Kidney epithelial cell (primary cell): ENCODE data around the gene XXYLT1. TPM values are rescaled to one million over a fixed set of nuclear protein-coding genes. Genes with fewer than 3 reads are reported as not detected.

Experiments
- DNase-seq: peaks from one replicate; pipeline ENCODE4 v3.0.0-alpha.2; 2010; ENCODE audit warnings: low read depth
- H3K27me3 ChIP-seq: 2 replicates; pipeline ENCODE4 v1.6.0; 2011; ENCODE audit warnings: low read length; ENCODE audit not compliant: control insufficient read depth, insufficient read depth
- H3K36me3 ChIP-seq: 2 replicates; pipeline ENCODE4 v1.5.1; 2011; ENCODE audit warnings: low read length; ENCODE audit not compliant: control insufficient read depth, insufficient read depth
- H3K4me3 ChIP-seq: 2 replicates; pipeline ENCODE4 v1.5.1; 2011; ENCODE audit warnings: low read depth, mild to moderate bottlenecking, control low read depth, low read length
- total RNA-seq: library from RNA; depleted of rRNA; stranded (reverse); fragments of >200 nt; gene quantifications from 2 replicates; pipeline ENCODE4 v1.2.3, GENCODE V29; 2015
- TF ChIP-seq, protein P1 (sequence below): IDR thresholded peaks from 2 replicates; pipeline ENCODE4 v1.5.1; 2011; ENCODE audit warnings: mild to moderate bottlenecking, moderate library complexity, low read length, control low read depth, inconsistent platforms; ENCODE audit not compliant: insufficient read depth, poor library complexity, severe bottlenecking

The XXYLT1 gene
- total RNA-seq, 1 donor from 2014 or later = 18.7 TPM

DNA sequence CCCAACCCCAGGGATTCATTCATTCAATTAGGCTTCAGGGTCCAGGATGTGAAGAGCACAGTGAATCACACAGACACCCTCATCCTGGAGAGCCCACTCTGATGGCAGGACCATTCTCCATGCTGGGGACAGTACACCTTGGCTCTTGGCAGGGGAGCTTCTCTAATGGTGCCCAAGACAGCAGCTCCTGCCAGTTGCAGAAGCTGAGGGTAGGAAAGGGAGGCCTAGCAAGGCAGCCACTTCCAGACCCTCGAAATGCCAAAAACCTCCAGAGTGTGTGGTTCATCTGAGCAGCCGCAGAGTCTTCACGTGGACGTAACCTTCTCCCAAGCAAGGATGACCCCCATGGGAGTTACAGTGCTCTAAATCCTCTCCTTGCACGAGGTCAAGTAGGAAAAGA lies 186.2 kb downstream of the XXYLT1 start:
- Histone ChIP-seq H3K4me3 (no peak overlapping the region), H3K27me3 (peaks cover 2% of the 10 kb centered on the region), H3K36me3 (no peaks in the 10 kb centered on the region)
- TF ChIP-seq, protein P1, sequence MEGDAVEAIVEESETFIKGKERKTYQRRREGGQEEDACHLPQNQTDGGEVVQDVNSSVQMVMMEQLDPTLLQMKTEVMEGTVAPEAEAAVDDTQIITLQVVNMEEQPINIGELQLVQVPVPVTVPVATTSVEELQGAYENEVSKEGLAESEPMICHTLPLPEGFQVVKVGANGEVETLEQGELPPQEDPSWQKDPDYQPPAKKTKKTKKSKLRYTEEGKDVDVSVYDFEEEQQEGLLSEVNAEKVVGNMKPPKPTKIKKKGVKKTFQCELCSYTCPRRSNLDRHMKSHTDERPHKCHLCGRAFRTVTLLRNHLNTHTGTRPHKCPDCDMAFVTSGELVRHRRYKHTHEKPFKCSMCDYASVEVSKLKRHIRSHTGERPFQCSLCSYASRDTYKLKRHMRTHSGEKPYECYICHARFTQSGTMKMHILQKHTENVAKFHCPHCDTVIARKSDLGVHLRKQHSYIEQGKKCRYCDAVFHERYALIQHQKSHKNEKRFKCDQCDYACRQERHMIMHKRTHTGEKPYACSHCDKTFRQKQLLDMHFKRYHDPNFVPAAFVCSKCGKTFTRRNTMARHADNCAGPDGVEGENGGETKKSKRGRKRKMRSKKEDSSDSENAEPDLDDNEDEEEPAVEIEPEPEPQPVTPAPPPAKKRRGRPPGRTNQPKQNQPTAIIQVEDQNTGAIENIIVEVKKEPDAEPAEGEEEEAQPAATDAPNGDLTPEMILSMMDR = no peak
- DNase-seq = no peak

DNA sequence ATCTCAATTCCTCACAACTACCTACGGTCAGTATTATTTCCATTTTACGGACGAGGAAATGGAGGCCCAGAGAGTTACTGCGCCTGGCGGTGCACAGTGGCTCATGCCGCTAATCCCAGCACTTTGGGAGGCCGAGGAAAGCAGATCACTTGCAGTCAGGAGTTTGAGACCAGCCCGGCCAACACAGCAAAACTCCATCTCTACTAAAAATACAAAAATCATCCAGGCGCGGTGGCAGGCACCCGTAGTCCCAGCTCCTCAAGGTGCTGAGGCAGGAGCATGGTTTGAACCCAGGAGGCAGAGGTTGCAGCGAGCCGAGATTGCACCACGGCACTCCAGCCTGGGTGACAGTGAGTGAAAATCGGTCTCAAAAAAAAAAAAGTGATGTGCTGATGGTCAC lies 187.3 kb downstream of the XXYLT1 start:
- Histone ChIP-seq H3K4me3 (no peak overlapping the region), H3K36me3 (no peaks in the 10 kb centered on the region), H3K27me3 (peaks cover 2% of the 10 kb centered on the region)
- TF ChIP-seq, protein P1 = no peak
- no peak for DNase-seq

DNA sequence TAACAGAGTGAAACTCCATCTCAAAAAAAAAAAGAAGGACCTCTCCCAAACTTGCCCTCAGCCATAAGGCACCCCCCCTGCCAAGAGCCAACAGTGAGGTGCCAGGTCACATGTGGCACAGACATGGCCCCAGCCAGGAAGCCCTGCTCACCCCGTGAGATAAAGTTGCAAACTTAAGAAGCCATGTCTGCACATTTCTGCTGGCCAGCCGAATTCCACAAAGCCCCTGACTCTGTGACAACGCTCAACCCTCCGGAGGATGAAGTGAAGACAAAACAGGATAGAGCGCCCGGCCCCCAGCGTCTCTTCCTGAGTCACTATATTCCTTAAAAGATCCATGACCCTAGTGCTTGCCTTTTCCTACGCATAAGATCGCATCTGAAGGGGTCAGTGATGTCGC lies 188.1 kb downstream of the XXYLT1 start:
- TF ChIP-seq, protein P1 = no peak
- H3K4me3 ChIP-seq = no peak overlapping the region
- H3K36me3 ChIP-seq = no peaks in the 10 kb centered on the region
- peaks cover 4% of the 10 kb centered on the region for H3K27me3 ChIP-seq
- DNase-seq = no peak

DNA sequence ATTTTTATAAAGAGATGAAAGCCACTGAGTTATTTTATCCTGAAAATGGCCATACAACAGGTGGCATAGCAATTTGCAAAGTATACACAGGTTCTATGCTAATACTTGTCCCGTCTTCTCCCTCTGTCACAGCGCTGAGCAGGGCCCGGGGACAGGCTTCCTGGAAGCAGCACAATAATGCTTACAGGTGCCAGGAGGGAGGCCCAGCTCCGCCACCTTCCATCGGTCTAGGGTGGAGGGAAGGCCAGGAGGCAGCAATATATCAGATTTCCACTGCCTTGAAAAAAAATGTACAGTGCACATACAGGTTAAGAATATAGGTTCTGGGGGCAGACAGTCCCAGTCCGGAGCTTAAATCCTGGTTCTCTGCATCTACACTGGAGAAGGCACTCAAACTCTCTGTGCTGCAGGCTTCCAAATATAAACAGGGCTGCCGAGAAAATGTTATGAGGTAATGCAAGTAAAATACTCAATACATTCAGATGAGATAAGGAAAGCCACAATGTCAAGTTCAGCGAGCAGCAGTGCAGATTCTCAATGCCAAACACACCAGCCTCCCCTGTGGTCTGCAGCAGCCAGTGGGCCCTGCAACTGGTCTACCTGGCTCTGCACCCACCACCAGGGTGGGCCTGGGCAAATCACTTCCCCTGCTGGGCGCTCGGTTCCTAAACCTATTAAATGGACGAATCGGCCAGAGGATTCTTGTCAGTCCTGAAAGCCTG lies 189.6 kb downstream of the XXYLT1 start:
- TF ChIP-seq, protein P1 = no peak
- no peak for DNase-seq
- Histone ChIP-seq H3K4me3 (no peak overlapping the region), H3K36me3 (no peaks in the 10 kb centered on the region), H3K27me3 (peaks cover 4% of the 10 kb centered on the region)

DNA sequence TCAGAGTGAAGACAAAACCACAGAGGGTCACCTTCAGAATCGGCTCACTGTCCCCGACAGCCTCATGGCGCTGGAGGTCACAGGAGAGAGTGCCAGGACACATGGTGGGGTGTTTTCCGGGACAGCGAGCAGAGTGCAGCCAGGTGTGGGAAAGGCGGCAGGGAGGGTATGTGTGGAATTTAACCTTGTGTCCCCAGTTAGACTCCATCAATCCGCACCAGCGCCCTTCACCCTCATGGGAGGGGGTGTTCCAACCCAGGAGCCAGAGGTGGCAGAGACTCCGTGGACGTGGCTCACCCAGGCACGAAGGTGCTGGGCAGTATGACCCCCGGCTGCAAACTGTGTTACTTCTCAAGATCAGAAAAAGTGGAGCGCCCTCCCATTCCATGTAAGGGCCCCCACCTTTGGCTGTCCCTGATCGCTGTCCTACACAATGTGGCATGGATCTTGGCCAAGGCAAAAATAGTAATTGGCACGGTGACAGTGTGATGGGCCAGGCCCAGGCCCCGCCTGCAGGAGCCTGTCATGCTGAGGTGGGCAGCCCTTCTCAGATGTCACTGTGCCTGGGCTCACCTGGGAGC lies 190.3 kb downstream of the XXYLT1 start:
- TF ChIP-seq, protein P1 = no peak
- H3K27me3 ChIP-seq = peaks cover 4% of the 10 kb centered on the region
- no peaks in the 10 kb centered on the region for H3K36me3 ChIP-seq
- no peak overlapping the region for H3K4me3 ChIP-seq
- no peak for DNase-seq
